Endothelial cell of hepatic sinusoid (primary cell): ENCODE measurements around the gene TUT7.

Source experiments
- in situ Hi-C: cut with HindIII; loops from 2 replicates; pipeline ENCODE4 v1.10.0; 2017; ENCODE audit warnings: low sequenced_read_pairs

TUT7 gene

DNA sequence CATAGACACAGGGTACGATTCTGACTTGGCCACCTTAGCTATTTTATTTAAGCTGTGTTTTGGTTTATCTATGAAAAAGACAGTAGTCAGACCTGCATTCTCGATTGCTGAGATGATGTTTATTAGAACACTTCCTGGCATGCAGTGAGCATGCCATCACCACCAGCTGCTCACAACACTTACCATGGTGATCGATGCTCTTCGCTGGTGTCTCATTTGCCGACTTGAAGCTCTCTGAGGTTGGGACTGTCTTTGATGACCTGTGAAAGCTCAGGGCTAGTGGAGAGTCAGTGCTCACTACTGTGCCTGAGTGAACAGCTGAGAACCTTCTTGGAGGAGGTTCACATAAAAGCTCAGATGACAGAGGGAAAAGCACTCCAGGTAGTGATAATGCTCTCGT is 90.3 kb downstream of the TUT7 start:
- in situ Hi-C loops = no loop called here

DNA sequence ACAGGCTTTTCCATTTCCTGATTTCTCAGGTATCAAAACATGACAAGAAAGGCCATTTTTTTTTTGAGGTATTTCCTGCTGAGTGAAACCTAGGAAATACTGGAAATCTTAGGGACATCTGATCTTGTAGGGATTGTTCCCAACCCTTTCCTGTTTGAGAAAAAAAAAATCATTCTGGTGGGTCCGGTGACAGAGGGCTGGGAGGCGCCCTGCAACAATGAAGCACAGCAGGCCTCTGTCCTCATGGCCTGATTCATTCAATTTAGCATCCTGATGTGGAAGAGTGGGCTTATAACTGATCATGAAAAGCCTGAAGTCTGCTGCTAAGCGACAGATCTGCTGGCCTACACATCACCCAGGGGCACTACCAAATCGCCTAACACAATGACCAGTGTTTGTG is 91.7 kb downstream of the TUT7 start:
- in situ Hi-C loops = no loop called here

DNA sequence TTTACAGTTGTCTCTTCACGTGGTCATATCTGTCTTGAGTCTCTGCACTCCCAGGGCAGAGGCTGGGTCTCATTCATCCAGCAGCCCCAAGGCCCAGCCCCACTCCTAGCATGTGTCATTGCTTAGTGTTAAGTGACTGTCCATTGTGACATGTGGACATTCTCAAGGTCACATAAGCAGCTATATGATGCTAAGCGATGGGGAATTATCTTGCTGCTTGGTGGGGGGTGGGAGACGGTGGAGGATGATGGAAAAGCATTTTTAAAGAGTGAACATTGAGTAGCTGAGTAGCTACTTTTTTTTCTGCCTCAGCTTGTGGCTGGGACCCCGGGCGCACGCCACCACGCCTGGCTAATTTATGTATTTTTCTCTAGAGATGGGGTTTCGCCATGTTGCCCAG is 94.7 kb downstream of the TUT7 start, which contains the start of gene C9orf153:
TSS of gene C9orf153 (minus strand) at position 101 of the 400 bp plus-strand sequence. CDS start 30,054 bp downstream, outside the sequence.
- in situ Hi-C loops = no loop called here

DNA sequence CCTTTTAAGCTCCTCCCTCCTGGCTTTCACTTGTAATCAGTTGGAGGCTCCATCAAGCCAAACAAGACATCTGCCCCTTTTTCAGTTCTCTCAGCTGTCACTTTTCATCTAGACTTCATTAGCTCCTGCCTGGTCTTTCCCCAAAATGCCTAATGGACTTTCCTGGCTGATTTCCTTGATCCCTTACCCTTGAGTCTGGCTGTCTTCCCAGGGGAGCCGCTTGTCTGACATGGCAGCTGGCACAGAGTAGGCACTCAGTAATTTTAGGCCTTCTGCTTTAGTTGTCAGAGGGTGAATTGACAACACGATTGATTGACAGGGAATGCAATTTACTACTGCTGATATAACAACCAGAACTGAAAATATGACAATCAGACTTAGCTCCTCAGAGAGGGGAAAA is 96.8 kb downstream of the TUT7 start:
- in situ Hi-C loops = no loop called here

DNA sequence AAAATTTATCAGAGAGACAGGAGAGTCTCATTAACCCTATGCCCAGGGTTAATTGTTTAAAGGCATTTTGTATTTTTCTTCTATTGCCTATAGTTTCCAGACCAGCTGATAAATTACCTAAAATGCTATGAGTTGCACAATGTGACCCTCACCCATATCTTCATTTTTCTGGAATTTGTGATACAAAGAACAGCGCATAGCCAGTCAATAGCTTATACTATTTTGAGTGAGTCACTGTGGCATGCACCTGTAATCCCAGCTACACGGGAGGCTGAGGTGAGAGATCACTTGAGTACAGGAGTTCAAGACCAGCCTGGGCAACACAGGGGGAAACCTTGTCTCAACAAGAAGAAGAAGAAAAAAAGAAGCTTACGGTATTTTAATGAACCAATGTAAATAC is 97.6 kb downstream of the TUT7 start:
- in situ Hi-C loops = no loop called here

DNA sequence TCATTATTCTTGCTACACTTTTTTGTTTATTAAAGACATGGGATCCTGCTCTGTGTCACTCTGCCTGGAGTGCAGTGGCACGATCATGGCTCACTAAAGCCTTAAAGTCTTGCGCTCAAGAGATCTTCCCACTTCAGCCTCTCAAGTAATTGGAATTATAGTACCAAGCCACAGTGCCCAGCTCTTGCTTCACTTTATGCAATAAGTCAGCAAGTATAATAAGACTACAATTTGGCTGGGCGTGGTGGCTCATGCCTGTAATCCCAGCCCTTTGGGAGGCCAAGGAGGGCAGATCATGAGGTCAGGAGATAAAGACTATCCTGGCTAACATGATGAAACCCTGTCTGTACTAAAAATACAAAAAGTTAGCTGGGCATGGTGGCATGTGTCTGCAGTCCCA is 100.6 kb downstream of the TUT7 start:
- in situ Hi-C loops = no loop called here

DNA sequence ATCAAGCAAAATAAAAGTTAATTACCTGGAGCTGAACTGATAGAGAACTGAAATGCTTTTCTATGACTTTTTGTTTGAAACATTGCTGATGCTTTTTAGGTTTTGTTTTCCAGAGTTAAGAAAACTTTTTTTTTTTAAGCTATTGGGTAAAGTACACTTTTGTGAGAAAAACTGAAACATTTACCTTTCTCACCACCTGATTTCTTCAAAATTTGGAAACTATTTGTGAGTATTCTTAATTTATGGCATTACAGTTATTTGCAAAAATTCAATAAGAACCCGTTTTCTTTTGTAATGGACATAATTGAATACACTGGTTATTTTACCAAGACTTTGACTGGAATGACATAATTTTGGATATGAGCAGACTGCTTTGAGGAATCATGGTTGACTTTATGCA is 101.3 kb downstream of the TUT7 start:
- in situ Hi-C loops = no loop called here

DNA sequence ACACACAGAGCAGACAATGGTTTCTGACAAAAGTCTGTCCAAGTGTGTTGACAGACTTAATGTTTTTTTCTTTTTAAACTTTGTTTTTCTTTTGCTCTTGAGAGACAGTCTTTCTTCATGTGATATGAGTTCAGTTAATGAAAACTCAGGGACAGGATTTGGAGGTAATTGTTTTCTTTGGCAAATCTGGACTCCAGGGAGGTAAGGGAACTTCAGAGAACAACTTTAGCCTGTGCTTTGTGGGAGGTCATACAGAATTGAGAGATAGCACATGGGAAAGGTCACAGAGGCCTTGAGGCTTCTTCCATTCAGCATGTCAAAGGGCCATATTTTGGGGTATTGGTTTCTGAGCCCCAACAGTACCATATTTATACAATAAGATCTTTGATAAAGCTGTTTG is 104.1 kb downstream of the TUT7 start:
- in situ Hi-C loops = no loop called here

DNA sequence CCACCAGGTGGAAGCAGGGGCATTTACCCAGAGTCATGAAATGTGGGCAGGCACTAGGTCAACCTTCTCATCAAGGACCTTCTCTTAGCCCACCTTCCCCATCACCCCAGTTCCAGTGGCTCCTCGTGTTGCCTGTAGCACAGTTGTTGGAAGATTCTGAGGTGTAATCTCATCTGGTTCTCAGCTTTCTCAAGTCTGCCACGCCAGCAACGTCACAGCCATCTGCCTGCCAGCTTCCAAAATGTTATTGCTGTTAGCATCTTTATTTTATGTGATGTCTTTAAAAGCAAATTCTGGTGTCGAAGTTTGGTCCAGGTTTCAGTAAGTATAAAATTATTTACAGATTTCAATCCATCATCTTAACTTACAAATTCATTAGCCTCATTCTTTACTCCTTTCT is 105.5 kb downstream of the TUT7 start:
- in situ Hi-C loops = no loop called here

DNA sequence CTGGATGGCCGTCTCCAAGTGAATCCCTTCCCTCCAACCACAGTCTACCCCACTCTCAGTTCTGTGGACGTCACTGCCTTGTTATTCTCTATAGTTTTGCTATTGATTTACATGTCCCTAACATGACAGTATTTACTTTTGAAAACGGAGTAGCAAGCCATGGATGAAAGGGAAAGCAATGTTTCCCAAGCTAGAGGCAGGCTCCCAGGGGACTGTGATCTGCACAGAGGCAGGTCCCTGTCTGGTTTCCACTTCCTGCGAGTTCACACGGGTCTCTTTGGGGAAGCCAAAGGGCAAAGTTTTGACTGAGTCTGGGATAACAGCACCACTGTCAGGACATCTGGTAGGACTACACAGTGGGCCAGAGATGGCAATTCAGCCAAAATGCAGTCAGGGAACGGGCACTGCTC is 107.5 kb downstream of the TUT7 start:
- in situ Hi-C loops = no loop called here

DNA sequence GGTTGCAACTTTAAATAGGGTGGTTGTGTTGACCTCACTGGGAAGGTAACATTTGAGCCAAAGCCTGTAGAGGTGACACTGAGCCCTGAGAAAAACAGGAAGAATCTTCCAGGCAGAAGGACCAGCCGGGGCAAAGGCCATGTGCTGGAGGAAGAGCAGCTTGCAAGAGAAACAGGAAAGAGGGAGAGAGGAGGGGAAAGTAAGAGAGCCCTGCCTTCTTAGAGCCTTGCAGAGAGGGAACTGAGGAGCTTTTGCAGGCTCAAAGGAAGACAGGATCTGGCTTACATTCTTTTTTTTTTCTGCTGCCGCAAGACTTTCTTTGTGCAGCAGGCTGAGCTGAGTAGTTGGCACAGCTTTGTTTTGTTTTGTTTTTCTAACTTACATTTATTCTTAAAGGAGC is 112.1 kb downstream of the TUT7 start:
- in situ Hi-C loops = no loop called here

DNA sequence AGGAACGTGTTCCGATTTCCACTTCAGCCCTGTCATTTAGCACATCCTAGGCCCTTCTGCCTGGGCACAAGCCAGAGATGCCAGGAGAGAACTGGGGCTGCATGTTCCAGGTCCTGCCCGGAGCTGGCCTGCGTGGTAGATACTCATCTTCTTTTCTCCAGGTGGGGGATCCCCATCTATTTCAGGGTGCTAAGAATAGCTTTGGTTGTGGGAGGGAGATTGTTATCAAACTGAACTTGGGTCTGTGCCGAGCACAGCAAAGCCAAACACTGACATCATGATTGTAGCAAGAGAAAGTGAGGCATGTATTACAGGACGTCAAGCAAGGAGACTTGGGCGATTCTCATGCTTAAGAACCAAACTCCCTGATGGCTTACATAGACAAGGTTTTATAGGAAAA is 113.0 kb downstream of the TUT7 start:
- in situ Hi-C loops = no loop called here

DNA sequence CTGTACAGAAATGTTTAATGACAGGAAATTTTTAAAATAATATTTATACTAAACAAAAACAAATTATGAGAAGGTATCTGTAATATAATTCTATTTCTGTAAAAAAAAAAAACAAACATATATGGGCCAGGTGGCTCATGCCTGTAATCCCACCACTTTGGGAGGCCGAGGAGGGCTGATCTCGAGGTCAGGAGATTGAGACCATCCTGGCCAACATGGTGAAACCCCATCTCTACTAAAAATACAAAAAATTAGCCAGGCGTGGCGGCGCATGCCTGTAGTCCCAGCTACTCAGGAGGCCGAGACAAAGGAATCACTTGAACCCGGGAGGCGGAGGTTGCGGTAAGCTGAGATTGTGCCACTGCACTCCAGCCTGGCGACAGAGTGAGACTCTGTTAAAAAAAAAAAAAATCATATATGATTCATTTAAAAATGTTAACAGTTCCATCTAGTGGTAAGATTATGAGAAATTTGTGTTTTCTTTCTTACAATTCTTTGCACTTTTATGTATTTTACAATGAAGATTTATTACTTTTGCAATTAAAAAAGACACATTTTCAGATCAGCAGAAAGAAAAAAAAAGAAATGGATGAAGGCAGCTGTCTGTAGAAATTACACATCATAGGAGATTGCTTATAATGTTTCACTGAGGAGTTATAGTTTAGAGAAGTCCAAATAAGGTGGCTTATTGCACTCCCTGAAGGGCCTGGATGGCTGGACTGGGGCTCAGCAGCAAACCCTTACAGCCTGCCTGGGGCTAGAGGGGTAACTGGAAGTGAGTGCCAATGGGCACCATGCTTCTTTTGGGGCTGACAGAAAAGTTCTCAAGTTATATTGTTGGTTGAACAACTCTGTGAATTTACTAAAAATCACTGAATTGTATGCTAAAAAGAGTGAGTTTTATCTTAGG is 115.1 kb downstream of the TUT7 start:
- in situ Hi-C loops = no loop called here
